ENCODE measurements around the gene SLMAP. TPM values are rescaled to one million over a fixed set of nuclear protein-coding genes. Genes with fewer than 3 reads are reported as not detected.
A peak's percentile ranks its signal among the peaks of the same experiment; 100 is the strongest.

The SLMAP gene
- total and polyA plus RNA-seq, 2 of the 13 experiments (the other 11 are each of a cell fraction or from before 2014, with no cell fraction given) = 24.0 to 48.3 TPM

GRCh38 chr3:57826245-57826951, 70.3 kb downstream of the SLMAP start (continued):
- TF ChIP-seq, protein P1, sequence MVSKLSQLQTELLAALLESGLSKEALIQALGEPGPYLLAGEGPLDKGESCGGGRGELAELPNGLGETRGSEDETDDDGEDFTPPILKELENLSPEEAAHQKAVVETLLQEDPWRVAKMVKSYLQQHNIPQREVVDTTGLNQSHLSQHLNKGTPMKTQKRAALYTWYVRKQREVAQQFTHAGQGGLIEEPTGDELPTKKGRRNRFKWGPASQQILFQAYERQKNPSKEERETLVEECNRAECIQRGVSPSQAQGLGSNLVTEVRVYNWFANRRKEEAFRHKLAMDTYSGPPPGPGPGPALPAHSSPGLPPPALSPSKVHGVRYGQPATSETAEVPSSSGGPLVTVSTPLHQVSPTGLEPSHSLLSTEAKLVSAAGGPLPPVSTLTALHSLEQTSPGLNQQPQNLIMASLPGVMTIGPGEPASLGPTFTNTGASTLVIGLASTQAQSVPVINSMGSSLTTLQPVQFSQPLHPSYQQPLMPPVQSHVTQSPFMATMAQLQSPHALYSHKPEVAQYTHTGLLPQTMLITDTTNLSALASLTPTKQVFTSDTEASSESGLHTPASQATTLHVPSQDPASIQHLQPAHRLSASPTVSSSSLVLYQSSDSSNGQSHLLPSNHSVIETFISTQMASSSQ (IDR thresholded peaks at IDR 0.05; ENCODE audit: low read depth) = no peak
- TF ChIP-seq, protein P1 (CRISPR knock-in tag; IDR thresholded peaks at IDR 0.05; ENCODE audit: borderline replicate concordance) = no peak
- TF ChIP-seq SAP130 (CRISPR knock-in tag; IDR thresholded peaks at IDR 0.05; ENCODE audit: low read depth) = peak; percentile 27; the same call in 1 of the 2 replicates
- 0 out of 2 replicates have a peak, but pooled peaks have one; percentile 12 for TF ChIP-seq ZNF264 (CRISPR knock-in tag; IDR thresholded peaks at IDR 0.05)
- peak; percentile 62; the same call in 1 of the 2 replicates for TF ChIP-seq ZNF7 (CRISPR knock-in tag; IDR thresholded peaks at IDR 0.05)
- TF ChIP-seq ZNF12 (CRISPR knock-in tag; IDR thresholded peaks at IDR 0.05) = no peak
- TF ChIP-seq NR2F6 (IDR thresholded peaks at IDR 0.05) = peak; percentile 25; the same call in 1 of the 2 replicates
- TF ChIP-seq NR2F6 (CRISPR knock-in tag; IDR thresholded peaks at IDR 0.05) = no peak
- TF ChIP-seq ZNF530 (CRISPR knock-in tag; IDR thresholded peaks at IDR 0.05; ENCODE audit: low read depth) = no peak
